ENCODE data around the gene SCN1A. TPM values are rescaled to one million over a fixed set of nuclear protein-coding genes. Genes with fewer than 3 reads are reported as not detected.
A peak's percentile ranks its signal among the peaks of the same experiment; 100 is the strongest.

SCN1A gene
- total RNA-seq, 1 donor = 0.72 TPM

DNA sequence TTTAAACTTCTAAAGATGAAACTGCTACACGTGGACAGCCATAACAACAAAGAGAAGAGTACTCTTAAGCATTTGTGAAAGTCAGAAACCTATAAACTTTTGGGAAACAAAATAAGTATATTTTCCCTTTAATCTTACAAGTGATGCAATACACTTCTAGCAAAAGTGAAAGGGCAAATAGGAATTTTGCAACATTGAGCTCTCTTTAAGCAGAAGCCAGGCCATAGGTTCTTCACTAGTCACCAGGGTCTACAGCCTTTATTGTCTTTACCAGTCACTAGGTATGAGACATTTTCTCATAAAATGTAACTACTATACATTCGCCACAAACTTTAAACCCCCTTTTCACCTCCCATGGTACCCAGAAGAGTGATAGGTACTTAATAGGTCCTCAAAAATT, 37.5 kb downstream of the SCN1A start:
- no peaks in the 10 kb centered on the region for H3K9me3 ChIP-seq (ENCODE audit: low read depth, low read length)
- peaks cover 29% of the 10 kb centered on the region for H3K4me1 ChIP-seq (ENCODE audit: insufficient read depth, low read length)
- no peak overlapping the region for H3K4me3 ChIP-seq (ENCODE audit: insufficient read depth, low read length)
- H3K4me2 ChIP-seq (ENCODE audit: insufficient read depth, low read length) = peak overlapping the region; percentile 32
- peak overlapping the region; percentile 39 for H3K27ac ChIP-seq (ENCODE audit: low read depth, low read length)
- H3K36me3 ChIP-seq (ENCODE audit: insufficient read depth, low read length) = no peaks in the 10 kb centered on the region
- no peaks in the 10 kb centered on the region for H4K20me1 ChIP-seq (ENCODE audit: insufficient read depth, low read length)
- H3K27me3 ChIP-seq (ENCODE audit: insufficient read depth, low read length) = no peaks in the 10 kb centered on the region
- no peak for DNase-seq (ENCODE audit: insufficient read length, low spot score, missing footprints)
- no peak overlapping the region for H2AFZ ChIP-seq (ENCODE audit: low read length)
- H3K79me2 ChIP-seq (ENCODE audit: insufficient read depth, low read length) = no peaks in the 10 kb centered on the region
- TF ChIP-seq, protein P1, sequence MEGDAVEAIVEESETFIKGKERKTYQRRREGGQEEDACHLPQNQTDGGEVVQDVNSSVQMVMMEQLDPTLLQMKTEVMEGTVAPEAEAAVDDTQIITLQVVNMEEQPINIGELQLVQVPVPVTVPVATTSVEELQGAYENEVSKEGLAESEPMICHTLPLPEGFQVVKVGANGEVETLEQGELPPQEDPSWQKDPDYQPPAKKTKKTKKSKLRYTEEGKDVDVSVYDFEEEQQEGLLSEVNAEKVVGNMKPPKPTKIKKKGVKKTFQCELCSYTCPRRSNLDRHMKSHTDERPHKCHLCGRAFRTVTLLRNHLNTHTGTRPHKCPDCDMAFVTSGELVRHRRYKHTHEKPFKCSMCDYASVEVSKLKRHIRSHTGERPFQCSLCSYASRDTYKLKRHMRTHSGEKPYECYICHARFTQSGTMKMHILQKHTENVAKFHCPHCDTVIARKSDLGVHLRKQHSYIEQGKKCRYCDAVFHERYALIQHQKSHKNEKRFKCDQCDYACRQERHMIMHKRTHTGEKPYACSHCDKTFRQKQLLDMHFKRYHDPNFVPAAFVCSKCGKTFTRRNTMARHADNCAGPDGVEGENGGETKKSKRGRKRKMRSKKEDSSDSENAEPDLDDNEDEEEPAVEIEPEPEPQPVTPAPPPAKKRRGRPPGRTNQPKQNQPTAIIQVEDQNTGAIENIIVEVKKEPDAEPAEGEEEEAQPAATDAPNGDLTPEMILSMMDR (IDR thresholded peaks at IDR 0.05; ENCODE audit: extremely low read depth, low read depth, low read length) = no peak

DNA sequence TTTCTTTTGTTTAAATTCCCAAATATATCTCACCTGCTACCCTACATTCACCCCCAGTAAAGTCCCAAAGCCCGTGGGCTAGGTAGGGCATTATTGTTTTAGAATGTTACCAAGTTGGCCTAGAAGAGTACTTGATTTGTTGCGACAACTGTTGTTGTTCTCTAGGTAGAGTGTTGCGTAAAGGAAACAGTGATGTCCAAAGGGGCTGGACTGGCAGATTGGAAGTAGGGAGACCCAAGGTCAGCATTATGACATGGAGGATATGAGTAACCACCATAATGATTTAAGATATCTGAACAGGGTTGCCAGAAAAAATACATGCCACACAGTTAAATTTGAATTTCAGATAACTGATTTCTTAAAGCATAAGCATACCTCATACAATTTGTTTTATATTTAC, 39.2 kb downstream of the SCN1A start:
- no peak overlapping the region for H2AFZ ChIP-seq (ENCODE audit: low read length)
- no peak overlapping the region for H3K4me2 ChIP-seq (ENCODE audit: insufficient read depth, low read length)
- peaks cover 3% of the 10 kb centered on the region for H3K27me3 ChIP-seq (ENCODE audit: insufficient read depth, low read length)
- TF ChIP-seq, protein P1 (IDR thresholded peaks at IDR 0.05; ENCODE audit: extremely low read depth, low read depth, low read length) = no peak
- no peak overlapping the region for H3K4me3 ChIP-seq (ENCODE audit: insufficient read depth, low read length)
- no peaks in the 10 kb centered on the region for H3K36me3 ChIP-seq (ENCODE audit: insufficient read depth, low read length)
- no peaks in the 10 kb centered on the region for H4K20me1 ChIP-seq (ENCODE audit: insufficient read depth, low read length)
- H3K9me3 ChIP-seq (ENCODE audit: low read depth, low read length) = no peaks in the 10 kb centered on the region
- H3K4me1 ChIP-seq (ENCODE audit: insufficient read depth, low read length) = peaks cover 29% of the 10 kb centered on the region
- DNase-seq (ENCODE audit: insufficient read length, low spot score, missing footprints) = peak; percentile 32
- H3K27ac ChIP-seq (ENCODE audit: low read depth, low read length) = no peak overlapping the region
- H3K79me2 ChIP-seq (ENCODE audit: insufficient read depth, low read length) = no peaks in the 10 kb centered on the region

DNA sequence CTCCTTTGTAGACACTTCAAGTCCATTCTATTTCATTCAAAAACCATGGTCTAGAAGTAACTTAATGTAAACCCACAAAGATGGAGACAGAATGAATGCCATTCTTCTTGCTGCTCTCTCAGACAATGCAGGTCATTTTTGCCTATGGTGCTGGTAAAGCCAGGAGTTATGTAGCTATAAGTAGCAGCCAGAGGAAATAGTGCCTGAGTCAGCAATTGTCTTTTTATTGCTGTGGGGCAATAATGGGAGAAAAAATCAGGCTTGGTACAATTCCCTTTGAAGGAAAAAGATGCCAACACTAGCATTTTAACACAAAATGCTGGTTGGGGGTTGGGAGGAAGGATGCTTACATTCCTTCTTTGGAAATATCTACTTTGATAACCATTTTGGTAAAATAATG, 43.5 kb downstream of the SCN1A start:
- Histone ChIP-seq H2AFZ (ENCODE audit: low read length) (no peak overlapping the region), H3K27me3 (ENCODE audit: insufficient read depth, low read length) (peaks cover 3% of the 10 kb centered on the region), H3K27ac (ENCODE audit: low read depth, low read length) (no peak overlapping the region), H4K20me1 (ENCODE audit: insufficient read depth, low read length) (no peaks in the 10 kb centered on the region), H3K36me3 (ENCODE audit: insufficient read depth, low read length) (no peaks in the 10 kb centered on the region), H3K4me3 (ENCODE audit: insufficient read depth, low read length) (no peak overlapping the region), H3K79me2 (ENCODE audit: insufficient read depth, low read length) (no peaks in the 10 kb centered on the region), H3K4me1 (ENCODE audit: insufficient read depth, low read length) (peaks cover 3% of the 10 kb centered on the region), H3K4me2 (ENCODE audit: insufficient read depth, low read length) (no peak overlapping the region), H3K9me3 (ENCODE audit: low read depth, low read length) (no peaks in the 10 kb centered on the region)
- no peak for DNase-seq (ENCODE audit: insufficient read length, low spot score, missing footprints)
- TF ChIP-seq, protein P1 (IDR thresholded peaks at IDR 0.05; ENCODE audit: extremely low read depth, low read depth, low read length) = no peak

DNA sequence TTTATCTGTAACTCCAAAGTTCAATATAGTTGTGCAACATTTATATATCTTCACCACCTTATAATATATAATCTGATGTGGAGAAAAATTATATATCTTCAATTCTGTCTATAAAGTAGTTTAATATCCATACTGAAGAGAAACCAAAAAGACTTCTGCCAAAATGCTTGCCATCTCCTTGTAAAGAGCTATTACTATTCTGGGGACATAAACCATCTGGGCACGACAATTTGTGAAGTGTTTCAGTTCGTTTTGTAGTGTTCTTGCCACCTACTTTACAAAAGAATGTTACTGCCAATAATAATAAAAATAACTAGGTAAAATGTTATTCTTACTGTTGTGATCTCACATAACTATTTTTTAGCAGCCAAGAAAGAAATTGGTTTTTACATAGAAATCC, 45.1 kb downstream of the SCN1A start:
- no peaks in the 10 kb centered on the region for H3K36me3 ChIP-seq (ENCODE audit: insufficient read depth, low read length)
- no peaks in the 10 kb centered on the region for H4K20me1 ChIP-seq (ENCODE audit: insufficient read depth, low read length)
- no peak overlapping the region for H3K4me3 ChIP-seq (ENCODE audit: insufficient read depth, low read length)
- H3K4me1 ChIP-seq (ENCODE audit: insufficient read depth, low read length) = no peaks in the 10 kb centered on the region
- TF ChIP-seq, protein P1 (IDR thresholded peaks at IDR 0.05; ENCODE audit: extremely low read depth, low read depth, low read length) = no peak
- no peak overlapping the region for H3K27ac ChIP-seq (ENCODE audit: low read depth, low read length)
- no peaks in the 10 kb centered on the region for H3K79me2 ChIP-seq (ENCODE audit: insufficient read depth, low read length)
- DNase-seq (ENCODE audit: insufficient read length, low spot score, missing footprints) = no peak
- H3K9me3 ChIP-seq (ENCODE audit: low read depth, low read length) = no peaks in the 10 kb centered on the region
- no peak overlapping the region for H2AFZ ChIP-seq (ENCODE audit: low read length)
- no peak overlapping the region for H3K4me2 ChIP-seq (ENCODE audit: insufficient read depth, low read length)
- H3K27me3 ChIP-seq (ENCODE audit: insufficient read depth, low read length) = peaks cover 3% of the 10 kb centered on the region
